Esophagus muscularis mucosa (tissue), 4 donors: ENCODE results near the gene FAM131A. TPM values are rescaled to one million over a fixed set of nuclear protein-coding genes. Genes with fewer than 3 reads are reported as not detected.
A peak's percentile ranks its signal among the peaks of the same experiment; 100 is the strongest.

Experiments
- DNase-seq: peaks from one replicate; pipeline ENCODE4 v3.0.0-alpha.2; 2017; ENCODE audit errors: extremely low spot score
- H3K27ac ChIP-seq, 4 donors: fragments of 200-600 bp; sonication (generic); replicated peaks in 1 of 4; 1 replicate in 3 of 4; 2 replicates in 1 of 4; pipeline ENCODE4 v1.5.1; 2016 to 2019; ENCODE audit warnings: mild to moderate bottlenecking in 1 of 4
- H3K27me3 ChIP-seq, 4 donors: fragments of 200-600 bp; sonication (generic); one replicate each; pipeline versions ENCODE4 v1.5.1 to v1.6.0; 2016 to 2019
- H3K36me3 ChIP-seq, 4 donors: fragments of 200-600 bp; sonication (generic); one replicate each; pipeline ENCODE4 v1.5.1; 2016 to 2019
- H3K4me1 ChIP-seq, 4 donors: fragments of 200-600 bp; sonication (generic); one replicate each; pipeline ENCODE4 v1.5.1; 2016 to 2019
- H3K4me3 ChIP-seq, 4 donors: fragments of 200-600 bp; sonication (generic); 1 replicate in 2 of 4; 2 replicates in 2 of 4; pipeline ENCODE4 v1.5.1; 2016 to 2019; ENCODE audit warnings: mild to moderate bottlenecking in 4 of 4, moderate library complexity in 1 of 4
- H3K9me3 ChIP-seq, 4 donors: fragments of 200-600 bp; sonication (generic); 1 replicate in 3 of 4; 2 replicates in 1 of 4; pipeline ENCODE4 v1.5.1; 2016 to 2019
- EP300 ChIP-seq: sonication (generic); formaldehyde crosslinking; IDR thresholded peaks from one replicate; pipeline ENCODE4 v1.6.1; 2017; ENCODE audit warnings: antibody characterized with exemption
- POLR2A ChIP-seq: fragments of 450-650 bp; IDR thresholded peaks from one replicate; pipeline ENCODE4 v1.6.1; 2017; ENCODE audit warnings: antibody characterized with exemption, moderate library complexity, mild to moderate bottlenecking, low read depth
- POLR2AphosphoS5 ChIP-seq, 2 donors: sonication (generic); formaldehyde crosslinking; IDR thresholded peaks; one replicate each; pipeline ENCODE4 v1.6.1; 2017; ENCODE audit warnings: antibody characterized with exemption in 2 of 2
- WGBS: methylation state at CpG from one replicate; pipeline ENCODE4 v1.1.5; 2018; 5-methylcytosine and 5-hydroxymethylcytosine counted together
- intact Hi-C: fragments of 100-400 bp; cut with DNase I; formaldehyde crosslinking; loops from one replicate; pipeline ENCODE4 v1.15.1; 2023
- total RNA-seq, 4 donors: library from RNA; depleted of rRNA; stranded (reverse); fragments of >200 nt; gene quantifications; one replicate each; pipeline versions ENCODE4 v1.1.0 to v1.2.1, GENCODE V29; 2016
- TF ChIP-seq, protein P1 (sequence below), 3 experiments: fragments of 200-600 bp in 2 of 3; fragments of 450-650 bp in 1 of 3; sonication (generic) in 2 of 3; IDR thresholded peaks; one replicate each; pipeline ENCODE4 v1.5.1; 2017 to 2019; ENCODE audit warnings: antibody characterized with exemption in 3 of 3, mild to moderate bottlenecking in 2 of 3, moderate library complexity in 1 of 3

Gene FAM131A
- total RNA-seq, 4 donors from 2014 or later: 40.3 to 71.0 (median 59.9) TPM

DNA sequence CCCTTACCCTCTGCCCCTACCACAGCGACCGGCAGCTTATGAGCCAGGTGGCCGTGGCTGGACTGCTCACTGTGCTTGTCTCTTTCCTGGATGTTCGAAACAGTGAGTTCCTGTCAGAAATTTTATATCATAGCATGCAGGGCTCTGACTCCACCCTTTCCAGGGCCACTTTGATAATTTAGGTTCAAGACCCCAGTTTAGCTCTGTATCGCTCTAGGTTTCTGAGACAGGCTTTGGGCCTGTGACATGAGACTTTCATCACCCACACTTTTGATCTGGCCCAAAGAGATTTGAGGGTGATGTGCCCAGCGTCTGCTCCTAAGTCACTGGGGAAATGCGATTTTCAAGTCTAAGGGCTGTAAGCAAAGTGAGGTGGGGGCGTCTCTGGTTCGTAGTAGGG lies 29.5 kb upstream of the FAM131A start:
- H3K4me1 ChIP-seq: no peaks in the 10 kb centered on the region
- H3K27me3 ChIP-seq: no peaks in the 10 kb centered on the region
- no peaks in the 10 kb centered on the region for H3K9me3 ChIP-seq
- no peak overlapping the region for H3K4me3 ChIP-seq
- no peak for DNase-seq
- TF ChIP-seq POLR2AphosphoS5 (IDR thresholded peaks at IDR 0.05) (no peak), EP300 (no peak), POLR2A (no peak)
- TF ChIP-seq, protein P1, sequence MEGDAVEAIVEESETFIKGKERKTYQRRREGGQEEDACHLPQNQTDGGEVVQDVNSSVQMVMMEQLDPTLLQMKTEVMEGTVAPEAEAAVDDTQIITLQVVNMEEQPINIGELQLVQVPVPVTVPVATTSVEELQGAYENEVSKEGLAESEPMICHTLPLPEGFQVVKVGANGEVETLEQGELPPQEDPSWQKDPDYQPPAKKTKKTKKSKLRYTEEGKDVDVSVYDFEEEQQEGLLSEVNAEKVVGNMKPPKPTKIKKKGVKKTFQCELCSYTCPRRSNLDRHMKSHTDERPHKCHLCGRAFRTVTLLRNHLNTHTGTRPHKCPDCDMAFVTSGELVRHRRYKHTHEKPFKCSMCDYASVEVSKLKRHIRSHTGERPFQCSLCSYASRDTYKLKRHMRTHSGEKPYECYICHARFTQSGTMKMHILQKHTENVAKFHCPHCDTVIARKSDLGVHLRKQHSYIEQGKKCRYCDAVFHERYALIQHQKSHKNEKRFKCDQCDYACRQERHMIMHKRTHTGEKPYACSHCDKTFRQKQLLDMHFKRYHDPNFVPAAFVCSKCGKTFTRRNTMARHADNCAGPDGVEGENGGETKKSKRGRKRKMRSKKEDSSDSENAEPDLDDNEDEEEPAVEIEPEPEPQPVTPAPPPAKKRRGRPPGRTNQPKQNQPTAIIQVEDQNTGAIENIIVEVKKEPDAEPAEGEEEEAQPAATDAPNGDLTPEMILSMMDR (IDR thresholded peaks at IDR 0.05): no peak
- intact Hi-C loops: no loop called here
- WGBS: 92% methylated on average over 9 of the region's 9 CpGs
- peaks cover 54 to 69% (median 67%) of the 10 kb centered on the region in 4 donors for H3K36me3 ChIP-seq
- no peak overlapping the region for H3K27ac ChIP-seq

DNA sequence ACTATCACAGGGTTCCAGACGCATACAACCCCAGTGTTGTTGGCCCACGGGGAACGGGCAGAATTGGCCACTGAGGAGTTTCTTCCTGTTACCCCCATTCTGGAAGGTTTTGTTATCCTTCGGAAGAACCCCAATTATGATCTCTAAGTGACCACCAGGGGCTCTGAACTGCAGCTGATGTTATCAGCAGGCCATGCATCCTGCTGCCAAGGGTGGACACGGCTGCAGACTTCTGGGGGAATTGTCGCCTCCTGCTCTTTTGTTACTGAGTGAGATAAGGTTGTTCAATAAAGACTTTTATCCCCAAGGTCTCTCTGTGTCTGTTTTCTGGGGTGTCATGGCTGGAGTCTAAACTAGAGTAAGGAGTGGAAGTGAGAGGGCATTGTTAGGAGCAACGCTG lies 28.7 kb upstream of the FAM131A start:
- Histone ChIP-seq H3K9me3 (no peaks in the 10 kb centered on the region), H3K4me1 (peaks cover 0 to 2% (median under 1%) of the 10 kb centered on the region in 4 donors), H3K36me3 (peaks cover 46 to 61% (median 59%) of the 10 kb centered on the region in 4 donors), H3K27me3 (no peaks in the 10 kb centered on the region), H3K27ac (no peak overlapping the region), H3K4me3 (no peak overlapping the region)
- DNase-seq: no peak
- 72% methylated on average over 7 of the region's 7 CpGs for WGBS
- intact Hi-C loops: no loop called here
- TF ChIP-seq EP300 (no peak), POLR2A (no peak), POLR2AphosphoS5 (IDR thresholded peaks at IDR 0.05) (no peak)
- TF ChIP-seq, protein P1 (IDR thresholded peaks at IDR 0.05): no peak

DNA sequence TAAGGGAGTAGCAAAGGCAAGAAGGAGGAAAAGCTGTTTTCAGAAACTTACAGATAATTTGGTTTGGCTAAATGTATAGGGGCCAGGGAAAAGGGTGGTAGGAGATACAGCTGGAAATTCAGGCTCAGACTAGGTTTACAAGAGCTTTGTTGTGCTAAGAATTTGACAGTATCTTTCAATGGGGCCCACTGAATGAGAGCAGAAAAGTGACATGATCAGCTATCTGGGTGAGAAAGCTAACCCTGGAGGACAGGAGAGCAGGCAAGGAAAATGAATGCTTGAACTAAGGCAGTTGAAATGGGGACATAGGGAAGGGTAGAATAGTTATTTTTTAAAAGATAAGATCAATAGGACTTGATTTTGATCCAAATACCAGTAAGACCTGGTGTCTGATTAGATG lies 25.8 kb upstream of the FAM131A start:
- H3K36me3 ChIP-seq: peaks cover 19 to 41% (median 34%) of the 10 kb centered on the region in 4 donors
- H3K27ac ChIP-seq: no peak overlapping the region
- no peaks in the 10 kb centered on the region for H3K27me3 ChIP-seq
- intact Hi-C loops: no loop called here
- H3K4me1 ChIP-seq: peaks cover 15 to 19% (median 17%) of the 10 kb centered on the region in 4 donors
- no peak for DNase-seq
- H3K9me3 ChIP-seq: no peaks in the 10 kb centered on the region
- TF ChIP-seq, protein P1 (IDR thresholded peaks at IDR 0.05): no peak
- TF ChIP-seq POLR2A (no peak), POLR2AphosphoS5 (IDR thresholded peaks at IDR 0.05) (no peak), EP300 (no peak)
- H3K4me3 ChIP-seq: no peak overlapping the region

DNA sequence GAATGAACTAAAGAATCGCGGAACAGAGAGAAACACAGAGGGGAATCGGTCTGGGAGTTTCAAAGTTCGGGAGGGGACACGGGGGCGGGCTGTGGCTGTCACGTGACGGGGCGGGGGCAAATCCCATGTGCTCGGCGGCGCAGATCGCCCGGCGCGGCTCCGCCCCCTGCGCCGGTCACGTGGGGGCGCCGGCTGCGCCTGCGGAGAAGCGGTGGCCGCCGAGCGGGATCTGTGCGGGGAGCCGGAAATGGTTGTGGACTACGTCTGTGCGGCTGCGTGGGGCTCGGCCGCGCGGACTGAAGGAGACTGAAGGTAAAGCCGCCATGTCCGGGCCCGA lies 23.1 kb upstream of the FAM131A start, which contains the start of gene EIF4G1:
Gene EIF4G1, plus strand, starts transcription at position 244 of the 337 bp plus-strand sequence. CDS start 1,191 bp downstream, outside the sequence.
- Histone ChIP-seq H3K27ac (peak within 1 kb of the TSS; percentile 97 to 100 (median 98)), H3K27me3 (no peaks in the 10 kb centered on the region), H3K4me3 (peak within 1 kb of the TSS; percentile 81 to 91 (median 88)), H3K36me3 (peaks cover 4 to 36% (median 23%) of the 10 kb centered on the region in 4 donors), H3K4me1 (peaks cover 39 to 46% (median 44%) of the 10 kb centered on the region in 4 donors), H3K9me3 (no peaks in the 10 kb centered on the region)
- peak; percentile 99 for DNase-seq
- WGBS: 0% methylated on average over 18 of the region's 40 CpGs
- intact Hi-C loops: no loop called here
- TF ChIP-seq POLR2AphosphoS5 (IDR thresholded peaks at IDR 0.05) (peak; percentile 84 to 89), EP300 (no peak)

DNA sequence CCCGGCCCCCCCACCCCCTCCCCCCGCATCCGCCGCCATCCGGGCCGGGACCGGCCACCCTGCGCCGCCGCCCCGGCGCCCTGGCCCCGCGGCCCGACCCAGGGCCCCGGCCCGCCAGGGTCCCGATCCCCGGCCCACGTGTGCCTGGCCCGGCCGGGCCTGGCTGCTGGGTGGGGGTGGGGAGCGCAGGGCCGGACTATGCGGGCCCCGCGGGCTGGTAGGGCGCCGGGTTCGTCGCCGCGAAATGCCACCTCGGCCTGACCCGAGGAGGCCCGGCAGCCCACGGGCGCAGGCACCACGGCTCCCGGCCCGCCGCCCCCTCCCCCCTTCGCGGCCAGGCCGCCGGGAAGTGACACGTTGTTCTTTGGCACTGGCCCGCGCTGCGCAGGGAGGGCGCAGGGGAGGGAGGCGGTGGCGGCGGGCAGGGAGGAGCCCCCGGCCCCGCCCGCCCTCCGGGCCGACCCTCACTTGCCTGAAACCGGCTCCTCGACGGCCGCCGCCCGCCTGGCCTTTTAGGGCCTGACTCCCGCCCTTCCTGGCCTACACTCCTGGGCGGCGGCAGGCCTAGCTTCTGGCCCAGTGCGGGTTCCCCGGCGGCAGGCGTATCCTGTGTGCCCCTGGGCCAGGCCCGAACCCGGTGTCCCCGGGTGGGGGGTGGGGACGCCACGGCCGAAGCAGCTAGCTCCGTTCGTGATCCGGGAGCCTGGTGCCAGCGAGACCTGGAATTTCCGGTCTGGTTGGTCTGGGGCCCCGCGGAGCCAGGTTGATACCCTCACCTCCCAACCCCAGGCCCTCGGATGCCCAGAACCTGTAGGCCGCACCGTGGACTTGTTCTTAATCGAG lies 22.5 kb upstream of the FAM131A start:
- H3K27ac ChIP-seq: peak overlapping the region; percentile 97 to 100 (median 98)
- H3K9me3 ChIP-seq: no peaks in the 10 kb centered on the region
- H3K36me3 ChIP-seq: peaks cover 4 to 31% (median 20%) of the 10 kb centered on the region in 4 donors
- intact Hi-C loops: no loop called here
- peaks cover 45 to 52% (median 50%) of the 10 kb centered on the region in 4 donors for H3K4me1 ChIP-seq
- WGBS: 3% methylated on average over 14 of the region's 89 CpGs
- peak overlapping the region; percentile 81 to 91 (median 88) for H3K4me3 ChIP-seq
- peak; percentile 96 for DNase-seq
- TF ChIP-seq, protein P1 (IDR thresholded peaks at IDR 0.05): no peak
- peak; percentile 49 for TF ChIP-seq EP300
- TF ChIP-seq POLR2A: peak; percentile 70
- peak; percentile 79 to 88 for TF ChIP-seq POLR2AphosphoS5 (IDR thresholded peaks at IDR 0.05)
- no peaks in the 10 kb centered on the region for H3K27me3 ChIP-seq
